ENCODE measurements around the gene HINT3. TPM values are rescaled to one million over a fixed set of nuclear protein-coding genes. Genes with fewer than 3 reads are reported as not detected.

The HINT3 gene
- total RNA-seq, 1 experiment from 2014 or later, result 12.7 TPM

DNA sequence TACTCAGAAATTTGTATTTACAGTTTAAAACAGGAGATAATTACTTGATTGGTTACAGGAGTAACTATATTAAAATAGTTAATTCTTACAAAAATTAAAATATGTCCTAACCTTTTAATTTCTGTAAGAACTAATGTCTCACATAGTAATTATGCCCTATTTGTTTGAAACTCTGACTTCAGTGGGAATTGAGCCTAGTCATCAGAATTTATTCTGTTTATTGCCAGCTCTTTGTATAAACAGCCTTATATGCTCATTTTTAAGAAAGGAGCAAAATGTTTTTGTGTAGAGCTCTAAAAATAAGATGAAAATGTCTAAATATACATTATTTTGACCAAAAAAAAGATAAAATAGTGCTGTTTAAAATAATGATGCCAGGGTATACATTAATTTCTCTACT lies 51.2 kb downstream of the HINT3 start:
- H3K4me1 ChIP-seq (ENCODE audit: control insufficient read depth in 1 of 2, insufficient read depth in 2 of 2, low read length in 2 of 2), result no peaks in the 10 kb centered on the region
- H3K4me2 ChIP-seq (ENCODE audit: low read length), result no peak overlapping the region
- TF ChIP-seq, protein P1, sequence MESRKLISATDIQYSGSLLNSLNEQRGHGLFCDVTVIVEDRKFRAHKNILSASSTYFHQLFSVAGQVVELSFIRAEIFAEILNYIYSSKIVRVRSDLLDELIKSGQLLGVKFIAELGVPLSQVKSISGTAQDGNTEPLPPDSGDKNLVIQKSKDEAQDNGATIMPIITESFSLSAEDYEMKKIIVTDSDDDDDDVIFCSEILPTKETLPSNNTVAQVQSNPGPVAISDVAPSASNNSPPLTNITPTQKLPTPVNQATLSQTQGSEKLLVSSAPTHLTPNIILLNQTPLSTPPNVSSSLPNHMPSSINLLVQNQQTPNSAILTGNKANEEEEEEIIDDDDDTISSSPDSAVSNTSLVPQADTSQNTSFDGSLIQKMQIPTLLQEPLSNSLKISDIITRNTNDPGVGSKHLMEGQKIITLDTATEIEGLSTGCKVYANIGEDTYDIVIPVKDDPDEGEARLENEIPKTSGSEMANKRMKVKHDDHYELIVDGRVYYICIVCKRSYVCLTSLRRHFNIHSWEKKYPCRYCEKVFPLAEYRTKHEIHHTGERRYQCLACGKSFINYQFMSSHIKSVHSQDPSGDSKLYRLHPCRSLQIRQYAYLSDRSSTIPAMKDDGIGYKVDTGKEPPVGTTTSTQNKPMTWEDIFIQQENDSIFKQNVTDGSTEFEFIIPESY (IDR thresholded peaks at IDR 0.05; ENCODE audit: extremely low read depth, insufficient replicate concordance, low read length), result no peak
- TF ChIP-seq, protein P2, sequence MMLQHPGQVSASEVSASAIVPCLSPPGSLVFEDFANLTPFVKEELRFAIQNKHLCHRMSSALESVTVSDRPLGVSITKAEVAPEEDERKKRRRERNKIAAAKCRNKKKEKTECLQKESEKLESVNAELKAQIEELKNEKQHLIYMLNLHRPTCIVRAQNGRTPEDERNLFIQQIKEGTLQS (IDR thresholded peaks at IDR 0.05), result no peak
- no peak for TF ChIP-seq JUND (IDR thresholded peaks at IDR 0.05)
- TF ChIP-seq, protein P3, sequence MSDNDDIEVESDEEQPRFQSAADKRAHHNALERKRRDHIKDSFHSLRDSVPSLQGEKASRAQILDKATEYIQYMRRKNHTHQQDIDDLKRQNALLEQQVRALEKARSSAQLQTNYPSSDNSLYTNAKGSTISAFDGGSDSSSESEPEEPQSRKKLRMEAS (IDR thresholded peaks at IDR 0.05), result no peak
- no peak for TF ChIP-seq EZH2 (IDR thresholded peaks at IDR 0.05)
- TF ChIP-seq, protein P4, sequence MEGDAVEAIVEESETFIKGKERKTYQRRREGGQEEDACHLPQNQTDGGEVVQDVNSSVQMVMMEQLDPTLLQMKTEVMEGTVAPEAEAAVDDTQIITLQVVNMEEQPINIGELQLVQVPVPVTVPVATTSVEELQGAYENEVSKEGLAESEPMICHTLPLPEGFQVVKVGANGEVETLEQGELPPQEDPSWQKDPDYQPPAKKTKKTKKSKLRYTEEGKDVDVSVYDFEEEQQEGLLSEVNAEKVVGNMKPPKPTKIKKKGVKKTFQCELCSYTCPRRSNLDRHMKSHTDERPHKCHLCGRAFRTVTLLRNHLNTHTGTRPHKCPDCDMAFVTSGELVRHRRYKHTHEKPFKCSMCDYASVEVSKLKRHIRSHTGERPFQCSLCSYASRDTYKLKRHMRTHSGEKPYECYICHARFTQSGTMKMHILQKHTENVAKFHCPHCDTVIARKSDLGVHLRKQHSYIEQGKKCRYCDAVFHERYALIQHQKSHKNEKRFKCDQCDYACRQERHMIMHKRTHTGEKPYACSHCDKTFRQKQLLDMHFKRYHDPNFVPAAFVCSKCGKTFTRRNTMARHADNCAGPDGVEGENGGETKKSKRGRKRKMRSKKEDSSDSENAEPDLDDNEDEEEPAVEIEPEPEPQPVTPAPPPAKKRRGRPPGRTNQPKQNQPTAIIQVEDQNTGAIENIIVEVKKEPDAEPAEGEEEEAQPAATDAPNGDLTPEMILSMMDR (IDR thresholded peaks at IDR 0.05 in 2 of 3, conservative IDR thresholded peaks at IDR 0.05 in 1 of 3; ENCODE audit: borderline replicate concordance in 1 of 3, insufficient read depth in 1 of 3, low read depth in 2 of 3, low read length in 2 of 3), result no peak
- TF ChIP-seq SP1 (IDR thresholded peaks at IDR 0.05; ENCODE audit: low read depth), result no peak
- H3K9me2 ChIP-seq (ENCODE audit: insufficient read depth), result no peaks in the 10 kb centered on the region
- intact Hi-C loops (cut with micrococcal nuclease), result no loop called here
- peaks cover 11% of the 10 kb centered on the region; the same call in 1 of the 2 replicates for H4K20me1 ChIP-seq (ENCODE audit: insufficient read depth)
- no peaks in the 10 kb centered on the region for H3K27me3 ChIP-seq (ENCODE audit: insufficient read depth, low read length)
- ChIA-PET RAD21 (ENCODE audit: low non-redundant PET in 1 of 2, low total read pairs in 2 of 2, uncharacterized antibody in 2 of 2, unreplicated experiment in 2 of 2) (no interaction called here), CTCF (no interaction called here), POLR2A (no interaction called here)
- peaks cover 27 to 29% of the 10 kb centered on the region in 2 experiments for H3K36me3 ChIP-seq (ENCODE audit: control insufficient read depth in 1 of 2, insufficient read depth in 2 of 2, low read length in 2 of 2)
- no peak overlapping the region for H3K4me3 ChIP-seq (replicated peaks in 1 of 2; ENCODE audit: low read depth in 1 of 2, low read length in 2 of 2)
- no peak overlapping the region for H3K27ac ChIP-seq (ENCODE audit: low read depth, low read length)
- no peak overlapping the region for H2AFZ ChIP-seq (ENCODE audit: low read depth, low read length, poor library complexity, severe bottlenecking)
- H3K9me3 ChIP-seq (ENCODE audit: control insufficient read depth in 1 of 2, insufficient read depth in 1 of 2, low read depth in 1 of 2, low read length in 2 of 2), result no peaks in the 10 kb centered on the region
- H3K9ac ChIP-seq (ENCODE audit: low read length), result no peak overlapping the region
- ATAC-seq (no peak), DNase-seq (ENCODE audit: low read depth, low spot score) (no peak)
- no TSS peak for BruUV-seq (replicated peaks)
- peaks cover 49% of the 10 kb centered on the region for H3K79me2 ChIP-seq (ENCODE audit: insufficient read depth, low read length)
